ENCODE measurements around the gene ZNF48. TPM values are rescaled to one million over a fixed set of nuclear protein-coding genes. Genes with fewer than 3 reads are reported as not detected.

The ZNF48 gene
- total and polyA plus RNA-seq, 12 donors: 2.2 to 8.0 (median 5.4) TPM

GRCh38 chr16:30398661-30399434 is 3.6 kb downstream of the ZNF48 start:
- intact Hi-C loops (cut with DNase I): loop anchor here in 1 of 10 donors (5.0 kb wide), 1 partner anchor 42 kb away; the partner anchor contains the start of gene CD2BP2
- DNase-seq: no peak
- TF ChIP-seq CTCF (IDR thresholded peaks at IDR 0.05): no peak
- peak overlapping the region in 7 of 10 donors; percentile 85 to 96 (median 91) for H3K27ac ChIP-seq
- H3K4me3 ChIP-seq: no peak overlapping the region
- no peak for ATAC-seq
- WGBS, 2 donors: 82 to 83% methylated on average over 23 of the region's 23 CpGs
- peaks cover 0 to 19% (median 7%) of the 10 kb centered on the region in 9 donors for H3K36me3 ChIP-seq
- H3K27me3 ChIP-seq: no peaks in the 10 kb centered on the region
- no peaks in the 10 kb centered on the region for H3K9me3 ChIP-seq
- H3K4me1 ChIP-seq: peaks cover 4 to 39% (median 33%) of the 10 kb centered on the region in 9 donors

- Histone ChIP-seq H3K4me1 (peaks cover 4 to 32% (median 25%) of the 10 kb centered on the region in 9 donors), H3K27me3 (no peaks in the 10 kb centered on the region), H3K4me3 (peak overlapping the region; percentile 50 to 83 (median 70)), H3K9me3 (no peaks in the 10 kb centered on the region), H3K27ac (peak overlapping the region; percentile 24 to 96 (median 89)), H3K36me3 (peaks cover 0 to 19% (median 7%) of the 10 kb centered on the region in 9 donors)
- intact Hi-C loops (cut with DNase I): loop anchor here in 5 of 10 donors (5.0 to 10.0 kb wide), 5 partner anchors 42 to 325 kb away; partner anchors contain the start of genes TBX6 (in 3 of the 5), YPEL3 (in 3 of the 5), CD2BP2 (in 2 of the 5) and MAPK3 (in 1 of the 5)
- DNase-seq (no peak), ATAC-seq (no peak)
- WGBS, 2 donors: 12 to 13% methylated on average over 12 of the region's 12 CpGs
- TF ChIP-seq CTCF (IDR thresholded peaks at IDR 0.05): no peak
These were observed 4.4 kb downstream of the ZNF48 start for GRCh38 chr16:30399435-30400186.

- Histone ChIP-seq H3K27me3 (no peaks in the 10 kb centered on the region), H3K36me3 (peaks cover 0 to 19% (median 7%) of the 10 kb centered on the region in 9 donors), H3K9me3 (no peaks in the 10 kb centered on the region), H3K27ac (no peak overlapping the region), H3K4me3 (no peak overlapping the region), H3K4me1 (peaks cover 0 to 23% (median 16%) of the 10 kb centered on the region in 9 donors)
- no peak for DNase-seq
- 88 to 93% methylated on average over 8 of the region's 8 CpGs for WGBS, 2 donors
- intact Hi-C loops (cut with DNase I): loop anchor here in 5 of 10 donors (10.0 kb wide), 4 partner anchors 47 to 327 kb away; partner anchors contain the start of genes TBX6 (in 3 of the 5), YPEL3 (in 3 of the 5), CD2BP2 (in 1 of the 5) and MAPK3 (in 1 of the 5)
- TF ChIP-seq CTCF (IDR thresholded peaks at IDR 0.05): no peak
- ATAC-seq: no peak
These were observed 6.7 kb downstream of the ZNF48 start for GRCh38 chr16:30401768-30402425.

- no peak for DNase-seq
- H3K36me3 ChIP-seq: peaks cover 0 to 18% (median 0%) of the 10 kb centered on the region in 9 donors
- H3K4me1 ChIP-seq: peaks cover 7 to 39% (median 26%) of the 10 kb centered on the region in 9 donors
- WGBS, 2 donors: 12 to 17% methylated on average over 14 of the region's 14 CpGs
- peak overlapping the region in 9 of 10 donors; percentile 69 to 93 (median 84) for H3K27ac ChIP-seq
- no peaks in the 10 kb centered on the region for H3K27me3 ChIP-seq
- no peak for TF ChIP-seq CTCF (IDR thresholded peaks at IDR 0.05)
- intact Hi-C loops (cut with DNase I): loop anchor here in 6 of 10 donors (2.0 to 10.0 kb wide), 7 partner anchors 39 to 332 kb away; partner anchors contain the start of genes YPEL3 (in 5 of the 6), TBX6 (in 3 of the 6), CD2BP2 (in 1 of the 6) and MAPK3 (in 1 of the 6)
- no peak for ATAC-seq
- H3K4me3 ChIP-seq: peak overlapping the region; percentile 36 to 88 (median 76)
- no peaks in the 10 kb centered on the region for H3K9me3 ChIP-seq
These were observed 11.5 kb downstream of the ZNF48 start for GRCh38 chr16:30406795-30407101.
